ENCODE results near the gene PPP2R2C.

PPP2R2C gene

DNA sequence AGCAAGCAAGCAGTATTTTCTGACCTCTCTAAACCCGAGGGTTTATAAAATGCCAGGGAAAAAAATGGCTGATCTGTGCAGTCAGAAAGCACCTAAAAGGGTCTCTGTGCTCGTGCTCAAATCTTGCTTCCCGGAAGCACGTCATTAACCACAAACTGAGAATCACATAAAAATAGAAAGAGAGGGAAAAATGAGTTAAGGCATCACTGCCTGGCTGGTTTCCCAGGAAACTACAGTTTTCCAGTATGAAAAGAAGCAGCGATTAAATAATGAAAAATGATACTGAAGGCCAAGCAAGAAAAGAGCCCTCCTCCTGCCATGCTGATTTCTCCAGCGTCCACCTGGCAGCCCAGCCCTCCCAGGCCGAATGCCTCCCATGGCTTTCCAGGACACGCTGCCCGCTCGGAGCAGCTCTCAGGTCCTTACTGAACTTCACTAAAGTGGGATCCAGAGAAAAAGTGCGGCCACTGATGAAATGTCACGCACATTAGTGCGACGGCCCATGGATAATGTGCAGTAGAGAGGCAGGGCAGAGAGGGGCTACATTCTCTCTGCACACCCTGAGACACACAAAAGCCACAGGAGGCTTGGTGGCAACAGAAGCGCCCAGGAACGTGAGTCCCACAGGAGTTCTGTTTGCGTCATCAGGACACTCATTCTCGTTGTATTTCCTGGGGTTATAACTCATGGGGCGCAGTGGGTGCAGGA lies 122.4 kb downstream of the PPP2R2C start:
- Histone ChIP-seq H3K9ac (ENCODE audit: low read length) (no peak overlapping the region), H3K4me3 (ENCODE audit: low read length) (no peak overlapping the region), H3K27me3 (ENCODE audit: control insufficient read depth, insufficient read depth, low read length) (peaks cover 4% of the 10 kb centered on the region)

DNA sequence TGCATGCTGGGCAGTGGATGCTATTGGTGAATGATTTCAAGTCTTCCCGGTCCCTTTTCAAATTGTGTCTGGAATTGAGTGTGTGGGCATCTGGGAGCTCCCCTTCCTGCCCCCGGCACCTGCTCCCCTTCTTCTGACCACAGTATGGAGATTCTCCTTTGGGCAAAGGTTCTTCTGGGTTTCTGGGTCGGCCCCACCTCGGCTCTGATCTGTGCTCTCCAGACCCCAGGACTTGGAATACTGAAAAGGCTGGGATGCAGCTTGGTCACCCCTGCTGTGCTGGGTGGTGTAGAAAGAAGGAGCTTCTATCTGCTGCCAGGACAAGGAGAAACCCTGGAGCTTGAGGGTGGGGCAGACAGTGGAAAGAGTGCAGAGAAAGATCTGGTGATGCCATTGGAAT lies 124.0 kb downstream of the PPP2R2C start:
- H3K9ac ChIP-seq (ENCODE audit: low read length) = no peak overlapping the region

More for the DNA sequence above, 122.4 kb downstream of the PPP2R2C start:
- H3K4me1 ChIP-seq (ENCODE audit: control insufficient read depth, insufficient read depth, low read length) = no peaks in the 10 kb centered on the region
- H3K27ac ChIP-seq (ENCODE audit: low read depth, low read length) = no peak overlapping the region
- no peaks in the 10 kb centered on the region for H3K36me3 ChIP-seq (ENCODE audit: control insufficient read depth, insufficient read depth, low read length)

DNA sequence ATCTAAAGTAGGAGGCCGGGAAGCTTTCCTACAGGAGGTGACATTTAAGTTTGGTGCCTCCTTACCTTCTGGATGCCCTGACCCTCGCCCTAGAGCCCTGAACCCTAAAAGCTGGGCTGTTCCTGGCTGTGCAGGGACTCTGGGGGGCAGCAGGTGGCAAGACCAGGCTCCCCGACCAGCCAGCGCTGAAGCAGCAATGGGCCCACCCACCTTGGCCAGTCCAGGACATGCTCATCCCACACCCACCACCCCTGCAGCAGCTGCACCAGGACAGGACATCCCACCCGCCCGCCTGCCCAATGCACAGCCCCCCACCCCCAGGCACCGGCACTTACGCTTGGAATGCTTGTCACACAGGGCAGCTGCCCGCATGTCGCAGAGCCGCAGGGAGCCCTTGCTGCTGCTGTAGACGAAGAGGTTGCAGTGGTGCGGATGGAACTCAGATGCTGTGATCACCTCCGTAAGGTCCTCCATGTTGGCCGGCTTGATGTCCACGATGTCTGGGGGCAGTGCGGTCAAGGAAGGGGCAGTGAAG lies 124.8 kb downstream of the PPP2R2C start:
- no peaks in the 10 kb centered on the region for H3K36me3 ChIP-seq (ENCODE audit: control insufficient read depth, insufficient read depth, low read length)
- H3K27me3 ChIP-seq (ENCODE audit: control insufficient read depth, insufficient read depth, low read length) = peaks cover 4% of the 10 kb centered on the region
- no peak overlapping the region for H3K27ac ChIP-seq (ENCODE audit: low read depth, low read length)
- no peak overlapping the region for H3K4me3 ChIP-seq (ENCODE audit: low read length)
- H3K9ac ChIP-seq (ENCODE audit: low read length) = no peak overlapping the region
- no peaks in the 10 kb centered on the region for H3K4me1 ChIP-seq (ENCODE audit: control insufficient read depth, insufficient read depth, low read length)

More for the DNA sequence above, 124.0 kb downstream of the PPP2R2C start:
- peaks cover 4% of the 10 kb centered on the region for H3K27me3 ChIP-seq (ENCODE audit: control insufficient read depth, insufficient read depth, low read length)
- H3K4me1 ChIP-seq (ENCODE audit: control insufficient read depth, insufficient read depth, low read length) = no peaks in the 10 kb centered on the region
- no peaks in the 10 kb centered on the region for H3K36me3 ChIP-seq (ENCODE audit: control insufficient read depth, insufficient read depth, low read length)
- H3K4me3 ChIP-seq (ENCODE audit: low read length) = no peak overlapping the region
- no peak overlapping the region for H3K27ac ChIP-seq (ENCODE audit: low read depth, low read length)

GRCh38 chr4:6346373-6347110 lies 125.9 kb downstream of the PPP2R2C start:
- peaks cover under 1% of the 10 kb centered on the region for H3K27me3 ChIP-seq (ENCODE audit: control insufficient read depth, insufficient read depth, low read length)
- no peak overlapping the region for H3K27ac ChIP-seq (ENCODE audit: low read depth, low read length)
- no peak overlapping the region for H3K9ac ChIP-seq (ENCODE audit: low read length)

DNA sequence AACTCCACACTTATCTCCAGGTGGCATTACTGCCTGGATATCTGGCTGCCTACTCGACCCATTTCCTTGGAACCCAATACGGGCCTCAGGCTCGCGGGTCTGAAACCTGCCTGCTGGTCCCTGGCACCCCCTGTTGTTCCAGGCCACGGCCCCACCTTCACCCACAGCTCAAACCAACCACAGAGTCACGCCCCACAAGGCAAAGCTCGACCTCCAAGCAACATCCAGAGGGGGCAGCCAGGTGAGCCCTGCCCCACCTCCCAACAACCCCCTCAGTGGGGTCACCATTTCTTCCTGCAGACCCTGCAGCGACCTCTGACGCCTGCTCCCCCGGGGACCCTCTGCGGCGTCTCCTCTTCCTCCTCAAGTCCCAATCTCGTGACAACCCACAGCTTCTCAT lies 126.5 kb downstream of the PPP2R2C start:
- no peaks in the 10 kb centered on the region for H3K4me1 ChIP-seq (ENCODE audit: control insufficient read depth, insufficient read depth, low read length)
- no peak overlapping the region for H3K9ac ChIP-seq (ENCODE audit: low read length)
- no peaks in the 10 kb centered on the region for H3K27me3 ChIP-seq (ENCODE audit: control insufficient read depth, insufficient read depth, low read length)

More at GRCh38 chr4:6346373-6347110, 125.9 kb downstream of the PPP2R2C start:
- no peaks in the 10 kb centered on the region for H3K4me1 ChIP-seq (ENCODE audit: control insufficient read depth, insufficient read depth, low read length)
- H3K36me3 ChIP-seq (ENCODE audit: control insufficient read depth, insufficient read depth, low read length) = no peaks in the 10 kb centered on the region
- H3K4me3 ChIP-seq (ENCODE audit: low read length) = no peak overlapping the region

GRCh38 chr4:6345096-6345830 lies 127.2 kb downstream of the PPP2R2C start:
- no peak overlapping the region for H3K27ac ChIP-seq (ENCODE audit: low read depth, low read length)
- no peaks in the 10 kb centered on the region for H3K27me3 ChIP-seq (ENCODE audit: control insufficient read depth, insufficient read depth, low read length)

More for the DNA sequence above, 126.5 kb downstream of the PPP2R2C start:
- no peak overlapping the region for H3K27ac ChIP-seq (ENCODE audit: low read depth, low read length)
- H3K36me3 ChIP-seq (ENCODE audit: control insufficient read depth, insufficient read depth, low read length) = no peaks in the 10 kb centered on the region
- H3K4me3 ChIP-seq (ENCODE audit: low read length) = no peak overlapping the region

DNA sequence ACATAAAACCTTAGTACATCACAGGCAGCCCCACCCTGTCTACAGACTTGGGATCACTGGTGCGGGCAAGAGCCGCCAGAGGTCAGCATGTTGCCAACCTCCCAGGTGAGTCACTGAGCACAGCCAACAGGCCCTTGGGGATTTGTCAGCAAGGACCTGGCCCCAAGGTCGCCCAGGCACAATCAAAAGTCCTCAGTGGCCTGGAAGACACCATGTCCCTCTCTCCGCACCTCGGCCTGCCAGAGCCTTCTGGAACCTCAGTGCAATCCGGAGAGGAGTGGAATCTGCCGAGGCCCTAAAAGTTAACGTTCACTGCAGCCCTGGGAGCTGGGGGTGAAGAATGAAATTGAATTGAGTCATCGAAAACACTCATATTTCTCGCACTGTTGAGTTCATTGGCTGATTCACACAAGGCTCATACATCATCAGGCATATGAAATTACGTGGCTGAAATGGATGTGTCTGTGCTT lies 128.4 kb downstream of the PPP2R2C start:
- Histone ChIP-seq H3K9ac (ENCODE audit: low read length) (no peak overlapping the region), H3K36me3 (ENCODE audit: control insufficient read depth, insufficient read depth, low read length) (no peaks in the 10 kb centered on the region), H3K27ac (ENCODE audit: low read depth, low read length) (no peak overlapping the region), H3K4me1 (ENCODE audit: control insufficient read depth, insufficient read depth, low read length) (no peaks in the 10 kb centered on the region), H3K4me3 (ENCODE audit: low read length) (no peak overlapping the region), H3K27me3 (ENCODE audit: control insufficient read depth, insufficient read depth, low read length) (no peaks in the 10 kb centered on the region)

More at GRCh38 chr4:6345096-6345830, 127.2 kb downstream of the PPP2R2C start:
- no peaks in the 10 kb centered on the region for H3K4me1 ChIP-seq (ENCODE audit: control insufficient read depth, insufficient read depth, low read length)
- no peaks in the 10 kb centered on the region for H3K36me3 ChIP-seq (ENCODE audit: control insufficient read depth, insufficient read depth, low read length)
- no peak overlapping the region for H3K4me3 ChIP-seq (ENCODE audit: low read length)
- no peak overlapping the region for H3K9ac ChIP-seq (ENCODE audit: low read length)

DNA sequence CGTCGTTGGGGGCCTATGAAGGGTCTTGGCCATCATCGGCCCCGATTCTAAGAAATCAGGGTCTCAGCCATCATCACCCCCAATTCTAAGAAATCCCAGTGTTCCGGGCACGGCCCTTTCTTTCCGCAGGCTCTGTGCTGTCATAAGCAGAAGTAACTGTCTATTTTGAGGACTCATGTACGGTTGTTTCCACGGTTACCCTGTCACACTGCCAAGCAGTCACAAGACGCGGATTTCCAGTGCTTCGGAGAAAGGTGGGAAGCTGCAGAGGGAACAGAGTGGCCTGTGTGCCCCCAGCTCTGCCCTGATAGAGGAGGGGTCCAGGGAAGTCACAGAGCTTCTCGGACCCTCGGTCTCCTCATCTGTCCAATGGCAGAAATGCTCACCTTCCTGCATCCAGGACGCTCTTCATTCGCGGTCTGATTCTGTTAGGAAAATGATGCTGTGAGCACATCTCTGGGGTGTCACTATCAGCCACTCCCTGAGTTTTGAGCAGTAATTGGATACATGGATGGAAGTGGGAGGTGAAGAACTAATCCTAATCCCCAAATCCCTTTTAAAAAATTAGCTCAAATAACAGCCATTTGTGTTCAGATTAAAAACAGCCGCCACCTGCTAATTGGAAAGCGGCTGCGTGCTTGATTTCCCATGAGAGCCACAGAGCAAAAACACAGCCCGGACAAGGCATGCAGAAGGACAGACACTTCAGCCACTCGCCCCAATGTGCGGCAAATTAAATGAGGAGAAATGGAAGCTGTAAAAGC lies 129.7 kb downstream of the PPP2R2C start:
- no peaks in the 10 kb centered on the region for H3K36me3 ChIP-seq (ENCODE audit: control insufficient read depth, insufficient read depth, low read length)
- H3K4me1 ChIP-seq (ENCODE audit: control insufficient read depth, insufficient read depth, low read length) = no peaks in the 10 kb centered on the region
- no peak overlapping the region for H3K9ac ChIP-seq (ENCODE audit: low read length)
- no peak overlapping the region for H3K4me3 ChIP-seq (ENCODE audit: low read length)
- H3K27ac ChIP-seq (ENCODE audit: low read depth, low read length) = no peak overlapping the region
- H3K27me3 ChIP-seq (ENCODE audit: control insufficient read depth, insufficient read depth, low read length) = peaks cover 9% of the 10 kb centered on the region

GRCh38 chr4:6341696-6342095 lies 130.7 kb downstream of the PPP2R2C start:
- Histone ChIP-seq H3K27ac (ENCODE audit: low read depth, low read length) (no peak overlapping the region), H3K4me3 (ENCODE audit: low read length) (no peak overlapping the region), H3K27me3 (ENCODE audit: control insufficient read depth, insufficient read depth, low read length) (peaks cover 15% of the 10 kb centered on the region), H3K9ac (ENCODE audit: low read length) (no peak overlapping the region), H3K36me3 (ENCODE audit: control insufficient read depth, insufficient read depth, low read length) (no peaks in the 10 kb centered on the region), H3K4me1 (ENCODE audit: control insufficient read depth, insufficient read depth, low read length) (no peaks in the 10 kb centered on the region)

DNA sequence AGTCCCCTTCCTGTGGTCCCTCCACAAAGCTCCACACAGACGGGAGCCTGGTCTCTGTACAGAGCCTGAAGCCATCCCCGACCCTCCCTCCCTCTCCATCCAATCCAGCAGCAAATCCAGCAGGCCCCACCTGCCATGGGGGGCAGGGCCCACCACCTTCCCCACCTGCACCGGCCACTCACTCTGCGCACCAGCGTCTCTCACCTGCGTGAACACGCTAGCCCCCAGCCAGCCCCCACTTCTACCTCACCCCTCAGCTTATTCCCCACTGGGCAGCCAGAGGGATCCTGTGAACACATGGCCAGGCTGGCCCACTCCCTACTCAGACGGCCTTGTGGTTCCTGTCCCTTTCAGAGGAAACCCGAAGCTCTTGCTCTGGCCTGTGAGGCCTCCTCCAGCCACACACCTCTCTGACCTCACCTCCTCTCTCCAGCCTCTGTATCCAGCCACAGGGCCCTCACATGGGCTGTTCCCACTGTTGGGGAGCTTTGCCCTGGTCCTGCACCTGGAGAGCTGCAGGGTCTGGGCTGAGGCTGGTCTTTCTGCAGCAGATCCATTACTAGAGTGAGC lies 131.9 kb downstream of the PPP2R2C start:
- Histone ChIP-seq H3K4me3 (ENCODE audit: low read length) (no peak overlapping the region), H3K36me3 (ENCODE audit: control insufficient read depth, insufficient read depth, low read length) (no peaks in the 10 kb centered on the region), H3K27me3 (ENCODE audit: control insufficient read depth, insufficient read depth, low read length) (peaks cover 15% of the 10 kb centered on the region), H3K4me1 (ENCODE audit: control insufficient read depth, insufficient read depth, low read length) (no peaks in the 10 kb centered on the region), H3K27ac (ENCODE audit: low read depth, low read length) (no peak overlapping the region), H3K9ac (ENCODE audit: low read length) (no peak overlapping the region)

- H3K27me3 ChIP-seq (ENCODE audit: control insufficient read depth, insufficient read depth, low read length) = peaks cover 15% of the 10 kb centered on the region
- no peak overlapping the region for H3K9ac ChIP-seq (ENCODE audit: low read length)
- H3K4me3 ChIP-seq (ENCODE audit: low read length) = no peak overlapping the region
- H3K27ac ChIP-seq (ENCODE audit: low read depth, low read length) = no peak overlapping the region
- H3K4me1 ChIP-seq (ENCODE audit: control insufficient read depth, insufficient read depth, low read length) = no peaks in the 10 kb centered on the region
- H3K36me3 ChIP-seq (ENCODE audit: control insufficient read depth, insufficient read depth, low read length) = no peaks in the 10 kb centered on the region
Observed at GRCh38 chr4:6339818-6340445, 132.5 kb downstream of the PPP2R2C start.

Data from rectal smooth muscle tissue (tissue), 1 donor.